Measurements from ENCODE around the gene GOLGA7B. TPM values are rescaled to one million over a fixed set of nuclear protein-coding genes. Genes with fewer than 3 reads are reported as not detected.

Gene GOLGA7B
- total RNA-seq, 1 donor, result under 0.01 TPM

DNA sequence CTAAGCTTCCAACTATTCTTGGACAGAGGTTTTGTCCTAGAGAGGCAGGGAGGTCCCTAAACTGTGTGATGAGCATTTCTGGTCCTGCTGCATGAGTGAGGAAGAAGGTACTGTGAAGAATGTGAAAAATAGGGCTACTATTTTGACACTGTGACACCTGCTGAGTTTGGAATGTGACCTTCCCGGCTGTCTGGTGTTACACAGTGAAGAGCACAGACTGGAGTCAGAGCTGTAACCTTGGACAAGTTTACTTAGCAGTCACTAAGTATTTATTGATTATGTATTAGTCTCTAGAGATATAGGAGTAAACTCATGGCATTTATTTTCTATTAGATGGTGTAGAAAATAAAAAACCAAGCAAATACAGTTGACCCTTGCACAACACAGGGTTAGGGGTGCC, 12.3 kb downstream of the GOLGA7B start:
- no peak overlapping the region for H2AFZ ChIP-seq (ENCODE audit: low read length)
- no peak overlapping the region for H3K27ac ChIP-seq (ENCODE audit: low read depth, low read length)
- TF ChIP-seq, protein P1, sequence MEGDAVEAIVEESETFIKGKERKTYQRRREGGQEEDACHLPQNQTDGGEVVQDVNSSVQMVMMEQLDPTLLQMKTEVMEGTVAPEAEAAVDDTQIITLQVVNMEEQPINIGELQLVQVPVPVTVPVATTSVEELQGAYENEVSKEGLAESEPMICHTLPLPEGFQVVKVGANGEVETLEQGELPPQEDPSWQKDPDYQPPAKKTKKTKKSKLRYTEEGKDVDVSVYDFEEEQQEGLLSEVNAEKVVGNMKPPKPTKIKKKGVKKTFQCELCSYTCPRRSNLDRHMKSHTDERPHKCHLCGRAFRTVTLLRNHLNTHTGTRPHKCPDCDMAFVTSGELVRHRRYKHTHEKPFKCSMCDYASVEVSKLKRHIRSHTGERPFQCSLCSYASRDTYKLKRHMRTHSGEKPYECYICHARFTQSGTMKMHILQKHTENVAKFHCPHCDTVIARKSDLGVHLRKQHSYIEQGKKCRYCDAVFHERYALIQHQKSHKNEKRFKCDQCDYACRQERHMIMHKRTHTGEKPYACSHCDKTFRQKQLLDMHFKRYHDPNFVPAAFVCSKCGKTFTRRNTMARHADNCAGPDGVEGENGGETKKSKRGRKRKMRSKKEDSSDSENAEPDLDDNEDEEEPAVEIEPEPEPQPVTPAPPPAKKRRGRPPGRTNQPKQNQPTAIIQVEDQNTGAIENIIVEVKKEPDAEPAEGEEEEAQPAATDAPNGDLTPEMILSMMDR (IDR thresholded peaks at IDR 0.05; ENCODE audit: extremely low read depth, low read depth, low read length), result no peak
- H3K27me3 ChIP-seq (ENCODE audit: insufficient read depth, low read length), result peaks cover 18% of the 10 kb centered on the region
- no peaks in the 10 kb centered on the region for H3K36me3 ChIP-seq (ENCODE audit: insufficient read depth, low read length)
- H3K79me2 ChIP-seq (ENCODE audit: insufficient read depth, low read length), result no peaks in the 10 kb centered on the region
- H4K20me1 ChIP-seq (ENCODE audit: insufficient read depth, low read length), result no peaks in the 10 kb centered on the region
- DNase-seq (ENCODE audit: insufficient read length, low spot score, missing footprints), result no peak
- no peaks in the 10 kb centered on the region for H3K9me3 ChIP-seq (ENCODE audit: low read depth, low read length)
- no peak overlapping the region for H3K4me2 ChIP-seq (ENCODE audit: insufficient read depth, low read length)
- no peak overlapping the region for H3K4me3 ChIP-seq (ENCODE audit: insufficient read depth, low read length)
- H3K4me1 ChIP-seq (ENCODE audit: insufficient read depth, low read length), result no peaks in the 10 kb centered on the region

DNA sequence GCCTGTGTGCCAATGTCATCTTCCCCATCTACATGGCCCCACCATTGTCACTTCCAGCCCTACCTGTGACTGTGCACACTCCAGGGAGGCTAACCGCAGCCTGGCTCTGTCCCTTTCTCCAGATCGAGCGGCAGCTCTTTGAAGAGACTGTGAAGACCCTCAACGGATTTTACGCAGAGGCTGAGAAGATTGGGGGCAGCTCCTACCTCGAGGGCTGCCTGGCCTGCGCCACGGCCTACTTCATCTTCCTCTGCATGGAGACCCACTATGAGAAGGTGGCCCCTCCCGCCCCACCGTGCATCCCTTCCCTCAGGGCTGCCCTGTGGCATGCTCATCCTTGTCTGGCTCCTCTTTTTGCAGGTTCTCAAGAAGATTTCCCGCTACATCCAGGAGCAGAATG, 14.2 kb downstream of the GOLGA7B start:
- Histone ChIP-seq H3K79me2 (ENCODE audit: insufficient read depth, low read length) (no peaks in the 10 kb centered on the region), H3K4me3 (ENCODE audit: insufficient read depth, low read length) (no peak overlapping the region), H3K4me1 (ENCODE audit: insufficient read depth, low read length) (peaks cover 1% of the 10 kb centered on the region), H3K9me3 (ENCODE audit: low read depth, low read length) (no peaks in the 10 kb centered on the region), H3K36me3 (ENCODE audit: insufficient read depth, low read length) (no peaks in the 10 kb centered on the region), H2AFZ (ENCODE audit: low read length) (no peak overlapping the region), H3K4me2 (ENCODE audit: insufficient read depth, low read length) (no peak overlapping the region), H4K20me1 (ENCODE audit: insufficient read depth, low read length) (no peaks in the 10 kb centered on the region), H3K27ac (ENCODE audit: low read depth, low read length) (no peak overlapping the region), H3K27me3 (ENCODE audit: insufficient read depth, low read length) (peaks cover 13% of the 10 kb centered on the region)
- TF ChIP-seq, protein P1 (IDR thresholded peaks at IDR 0.05; ENCODE audit: extremely low read depth, low read depth, low read length), result no peak
- no peak for DNase-seq (ENCODE audit: insufficient read length, low spot score, missing footprints)

DNA sequence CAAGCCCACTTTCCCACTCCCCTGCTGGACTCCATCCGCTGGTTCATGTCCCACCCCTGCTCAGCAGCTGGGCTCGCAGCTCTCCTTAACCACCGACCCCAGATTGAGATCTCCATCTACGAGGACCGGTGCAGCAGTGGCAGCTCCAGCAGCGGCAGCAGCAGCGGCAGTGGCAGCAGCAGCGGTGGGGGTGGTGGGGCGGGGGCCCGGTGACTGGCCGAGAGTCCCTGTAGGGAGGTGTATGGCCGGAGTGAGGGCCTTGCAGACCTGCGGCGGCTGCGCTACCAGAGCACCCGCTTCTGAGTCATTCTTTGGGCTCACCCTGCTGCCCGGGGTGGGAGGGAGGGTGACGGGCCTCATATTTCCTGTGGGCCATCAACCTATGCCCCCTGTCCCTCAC, 15.8 kb downstream of the GOLGA7B start:
- Histone ChIP-seq H3K79me2 (ENCODE audit: insufficient read depth, low read length) (no peaks in the 10 kb centered on the region), H3K9me3 (ENCODE audit: low read depth, low read length) (no peaks in the 10 kb centered on the region), H3K36me3 (ENCODE audit: insufficient read depth, low read length) (no peaks in the 10 kb centered on the region), H3K27ac (ENCODE audit: low read depth, low read length) (no peak overlapping the region), H2AFZ (ENCODE audit: low read length) (no peak overlapping the region), H3K4me1 (ENCODE audit: insufficient read depth, low read length) (peaks cover 8% of the 10 kb centered on the region), H3K4me3 (ENCODE audit: insufficient read depth, low read length) (no peak overlapping the region), H4K20me1 (ENCODE audit: insufficient read depth, low read length) (no peaks in the 10 kb centered on the region), H3K4me2 (ENCODE audit: insufficient read depth, low read length) (no peak overlapping the region), H3K27me3 (ENCODE audit: insufficient read depth, low read length) (peaks cover 14% of the 10 kb centered on the region)
- peak; percentile 68 for DNase-seq (ENCODE audit: insufficient read length, low spot score, missing footprints)
- TF ChIP-seq, protein P1 (IDR thresholded peaks at IDR 0.05; ENCODE audit: extremely low read depth, low read depth, low read length), result no peak

DNA sequence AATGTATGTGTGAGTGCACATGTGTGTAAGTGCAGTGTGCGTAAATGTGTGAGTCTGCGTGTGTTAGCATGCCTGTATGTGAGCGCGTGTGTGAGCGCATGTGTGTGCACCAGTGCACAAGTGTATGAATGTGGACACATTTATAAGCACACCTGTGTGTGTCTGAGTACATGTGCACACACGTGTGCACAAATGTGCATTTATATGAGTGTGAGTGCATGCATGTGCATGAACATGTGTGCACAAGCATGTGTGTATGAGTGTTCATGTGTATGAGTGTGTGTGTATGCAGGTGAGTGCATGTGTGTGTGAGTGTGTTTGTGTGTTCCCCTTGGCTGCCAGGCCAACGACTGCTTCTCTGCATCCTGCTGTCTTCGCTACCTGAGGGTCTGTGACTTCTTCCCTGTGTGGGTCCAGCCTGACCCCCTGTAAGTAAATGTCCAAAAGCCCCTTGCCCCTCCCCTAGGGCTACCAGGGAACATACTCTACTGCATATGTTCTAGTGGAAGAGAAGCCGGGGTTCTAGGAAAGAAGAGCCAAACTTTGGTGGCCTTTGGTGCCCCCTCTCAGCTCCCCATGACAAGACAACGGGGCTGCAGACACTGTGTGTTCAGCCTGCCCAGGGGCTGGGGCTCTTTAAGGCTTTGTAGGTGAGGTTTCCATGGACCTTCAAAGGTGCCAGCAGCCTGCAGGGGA, 17.0 kb downstream of the GOLGA7B start:
- peaks cover 8% of the 10 kb centered on the region for H3K4me1 ChIP-seq (ENCODE audit: insufficient read depth, low read length)
- no peak overlapping the region for H3K4me2 ChIP-seq (ENCODE audit: insufficient read depth, low read length)
- peak; percentile 31 for DNase-seq (ENCODE audit: insufficient read length, low spot score, missing footprints)
- H3K36me3 ChIP-seq (ENCODE audit: insufficient read depth, low read length), result no peaks in the 10 kb centered on the region
- H3K27me3 ChIP-seq (ENCODE audit: insufficient read depth, low read length), result peaks cover 26% of the 10 kb centered on the region
- no peak overlapping the region for H3K4me3 ChIP-seq (ENCODE audit: insufficient read depth, low read length)
- no peaks in the 10 kb centered on the region for H4K20me1 ChIP-seq (ENCODE audit: insufficient read depth, low read length)
- H3K79me2 ChIP-seq (ENCODE audit: insufficient read depth, low read length), result no peaks in the 10 kb centered on the region
- TF ChIP-seq, protein P1 (IDR thresholded peaks at IDR 0.05; ENCODE audit: extremely low read depth, low read depth, low read length), result no peak
- no peaks in the 10 kb centered on the region for H3K9me3 ChIP-seq (ENCODE audit: low read depth, low read length)
- no peak overlapping the region for H2AFZ ChIP-seq (ENCODE audit: low read length)
- no peak overlapping the region for H3K27ac ChIP-seq (ENCODE audit: low read depth, low read length)

All from osteoblast (primary cell).